NCI-H1436 treated with DMSO at 0.1 percent for 48 hours (cell line): ENCODE data around the gene ST3GAL5.

Experiments
- DNase-seq: peaks from one replicate; lab custom pipeline; 2025; lab: John Stamatoyannopoulos, UW

Gene ST3GAL5

GRCh38 chr2:85866165-85866659 is 22.6 kb downstream of the ST3GAL5 start:
- no peak for DNase-seq

GRCh38 chr2:85865539-85866164 is 23.1 kb downstream of the ST3GAL5 start:
- no peak for DNase-seq

GRCh38 chr2:85864654-85865053 is 24.1 kb downstream of the ST3GAL5 start:
- no peak for DNase-seq

- DNase-seq, result no peak
Observed at GRCh38 chr2:85862426-85862825, 26.4 kb downstream of the ST3GAL5 start.

GRCh38 chr2:85861650-85862049 is 27.1 kb downstream of the ST3GAL5 start:
- no peak for DNase-seq

- no peak for DNase-seq
Observed at GRCh38 chr2:85861180-85861579, 27.6 kb downstream of the ST3GAL5 start.

- DNase-seq, result no peak
Observed at GRCh38 chr2:85858841-85859240, 29.9 kb downstream of the ST3GAL5 start.

- no peak for DNase-seq
Observed at GRCh38 chr2:85854897-85855296, 33.9 kb downstream of the ST3GAL5 start.

GRCh38 chr2:85854166-85854509 is 34.7 kb downstream of the ST3GAL5 start:
- DNase-seq, result no peak

GRCh38 chr2:85853499-85854165 is 35.2 kb downstream of the ST3GAL5 start:
- no peak for DNase-seq

- no peak for DNase-seq
Observed at GRCh38 chr2:85852937-85853498, 35.8 kb downstream of the ST3GAL5 start.

GRCh38 chr2:85852152-85852840 is 36.5 kb downstream of the ST3GAL5 start:
- no peak for DNase-seq

GRCh38 chr2:85851253-85852151 is 37.3 kb downstream of the ST3GAL5 start:
- DNase-seq, result no peak

- DNase-seq, result no peak
Observed at GRCh38 chr2:85850451-85850850, 38.3 kb downstream of the ST3GAL5 start.

GRCh38 chr2:85847051-85847588 is 41.7 kb downstream of the ST3GAL5 start:
- no peak for DNase-seq

GRCh38 chr2:85846411-85846810 is 42.4 kb downstream of the ST3GAL5 start:
- DNase-seq, result no peak

- no peak for DNase-seq
Observed at GRCh38 chr2:85844486-85844885, 44.3 kb downstream of the ST3GAL5 start.

- DNase-seq, result no peak
Observed at GRCh38 chr2:85843543-85843942, 45.2 kb downstream of the ST3GAL5 start.

- DNase-seq, result no peak
Observed at GRCh38 chr2:85840091-85840490, 48.7 kb downstream of the ST3GAL5 start.

GRCh38 chr2:85839461-85839860 is 49.3 kb downstream of the ST3GAL5 start:
- DNase-seq, result no peak

- DNase-seq, result no peak
Observed at GRCh38 chr2:85838641-85839040, 50.1 kb downstream of the ST3GAL5 start.

GRCh38 chr2:85838181-85838580 is 50.6 kb downstream of the ST3GAL5 start:
- DNase-seq, result no peak
